Ovary (tissue), 3 donors: ENCODE data around the gene FLYWCH2.

Source experiments
- EP300 ChIP-seq: sonication (generic); formaldehyde crosslinking; IDR thresholded peaks from one replicate; pipeline ENCODE4 v1.6.1; 2017; ENCODE audit warnings: antibody characterized with exemption
- POLR2A ChIP-seq: fragments of 450-650 bp; IDR thresholded peaks from one replicate; pipeline ENCODE4 v1.6.1; 2017; ENCODE audit warnings: antibody characterized with exemption, mild to moderate bottlenecking, moderate library complexity
- TF ChIP-seq, protein P1 (sequence below), 3 donors: fragments of 450-650 bp in 2 of 3; fragments of 200-600 bp in 1 of 3; IDR thresholded peaks; one replicate each; pipeline versions ENCODE4 v1.5.1 to v1.8.0; 2016 to 2022; ENCODE audit warnings: antibody characterized with exemption in 3 of 3, mild to moderate bottlenecking in 1 of 3
- donor health status: DM: no; HTN: no; CAD: no.

DNA sequence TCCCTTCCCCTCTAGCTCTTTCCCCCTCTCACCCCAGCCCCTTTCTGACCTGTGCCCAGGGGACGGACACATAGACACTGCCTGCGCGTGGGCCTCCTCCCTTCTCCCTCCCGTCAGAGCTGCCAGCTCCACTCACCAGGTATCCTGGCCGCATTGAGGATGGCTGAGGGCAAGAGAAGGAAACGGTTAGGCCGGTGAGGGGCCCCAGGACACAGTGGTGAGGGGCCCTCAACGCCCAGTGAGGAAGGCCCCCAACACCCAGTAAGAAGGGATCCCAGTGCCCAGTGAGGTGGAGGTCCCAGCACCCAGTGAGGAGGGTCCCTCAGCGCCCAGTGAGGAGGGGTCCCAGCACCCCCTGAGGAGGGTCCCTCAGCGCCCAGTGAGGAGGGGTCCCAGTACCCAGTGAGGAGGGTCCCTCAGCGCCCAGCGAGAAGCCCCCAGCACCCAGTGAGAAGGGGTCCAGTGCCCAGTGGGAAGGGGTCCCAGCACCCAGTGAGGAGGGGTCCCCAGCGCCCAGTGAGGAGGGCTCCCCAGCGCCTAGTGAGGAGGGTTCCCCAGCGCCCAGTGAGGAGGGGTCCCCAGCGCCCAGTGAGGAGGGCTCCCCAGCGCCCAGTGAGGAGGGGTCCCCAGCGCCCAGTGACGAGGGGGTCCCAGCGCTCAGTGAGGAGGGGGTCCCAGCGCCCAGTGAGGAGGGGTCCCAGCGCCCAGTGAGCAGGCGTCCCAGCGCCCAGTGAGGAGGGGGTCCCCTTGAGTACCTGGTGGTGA lies 26.1 kb upstream of the FLYWCH2 start:
- TF ChIP-seq, protein P1, sequence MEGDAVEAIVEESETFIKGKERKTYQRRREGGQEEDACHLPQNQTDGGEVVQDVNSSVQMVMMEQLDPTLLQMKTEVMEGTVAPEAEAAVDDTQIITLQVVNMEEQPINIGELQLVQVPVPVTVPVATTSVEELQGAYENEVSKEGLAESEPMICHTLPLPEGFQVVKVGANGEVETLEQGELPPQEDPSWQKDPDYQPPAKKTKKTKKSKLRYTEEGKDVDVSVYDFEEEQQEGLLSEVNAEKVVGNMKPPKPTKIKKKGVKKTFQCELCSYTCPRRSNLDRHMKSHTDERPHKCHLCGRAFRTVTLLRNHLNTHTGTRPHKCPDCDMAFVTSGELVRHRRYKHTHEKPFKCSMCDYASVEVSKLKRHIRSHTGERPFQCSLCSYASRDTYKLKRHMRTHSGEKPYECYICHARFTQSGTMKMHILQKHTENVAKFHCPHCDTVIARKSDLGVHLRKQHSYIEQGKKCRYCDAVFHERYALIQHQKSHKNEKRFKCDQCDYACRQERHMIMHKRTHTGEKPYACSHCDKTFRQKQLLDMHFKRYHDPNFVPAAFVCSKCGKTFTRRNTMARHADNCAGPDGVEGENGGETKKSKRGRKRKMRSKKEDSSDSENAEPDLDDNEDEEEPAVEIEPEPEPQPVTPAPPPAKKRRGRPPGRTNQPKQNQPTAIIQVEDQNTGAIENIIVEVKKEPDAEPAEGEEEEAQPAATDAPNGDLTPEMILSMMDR (IDR thresholded peaks at IDR 0.05) = no peak
- TF ChIP-seq EP300 (no peak), POLR2A (no peak)
